ENCODE results near the gene PSMB3.

The PSMB3 gene

DNA sequence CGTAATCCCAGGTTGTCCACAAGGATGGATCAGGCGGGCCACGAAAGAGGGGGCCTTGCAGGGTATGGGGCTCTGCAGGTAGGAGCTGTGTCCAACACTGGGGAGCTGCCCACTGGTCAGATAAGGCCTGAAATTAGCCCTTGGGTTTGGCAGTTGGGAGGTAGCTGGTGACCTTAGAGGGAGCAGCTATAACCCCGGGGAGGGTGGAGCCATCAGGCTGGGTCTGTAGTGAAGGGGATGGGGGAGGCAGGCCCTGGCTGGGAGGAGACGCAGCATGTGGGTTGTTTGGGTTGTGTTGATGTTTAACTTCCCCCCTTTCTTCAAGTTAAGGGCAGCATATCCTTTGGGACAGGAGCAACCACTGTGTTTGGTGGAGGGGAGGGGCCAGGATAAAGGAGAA, 41.6 kb upstream of the PSMB3 start:
- DNase-seq (ENCODE audit: low read depth): no peak
- no peak overlapping the region for H3K4me3 ChIP-seq (ENCODE audit: control insufficient read depth, low read depth, low read length)
- TF ChIP-seq, protein P1, sequence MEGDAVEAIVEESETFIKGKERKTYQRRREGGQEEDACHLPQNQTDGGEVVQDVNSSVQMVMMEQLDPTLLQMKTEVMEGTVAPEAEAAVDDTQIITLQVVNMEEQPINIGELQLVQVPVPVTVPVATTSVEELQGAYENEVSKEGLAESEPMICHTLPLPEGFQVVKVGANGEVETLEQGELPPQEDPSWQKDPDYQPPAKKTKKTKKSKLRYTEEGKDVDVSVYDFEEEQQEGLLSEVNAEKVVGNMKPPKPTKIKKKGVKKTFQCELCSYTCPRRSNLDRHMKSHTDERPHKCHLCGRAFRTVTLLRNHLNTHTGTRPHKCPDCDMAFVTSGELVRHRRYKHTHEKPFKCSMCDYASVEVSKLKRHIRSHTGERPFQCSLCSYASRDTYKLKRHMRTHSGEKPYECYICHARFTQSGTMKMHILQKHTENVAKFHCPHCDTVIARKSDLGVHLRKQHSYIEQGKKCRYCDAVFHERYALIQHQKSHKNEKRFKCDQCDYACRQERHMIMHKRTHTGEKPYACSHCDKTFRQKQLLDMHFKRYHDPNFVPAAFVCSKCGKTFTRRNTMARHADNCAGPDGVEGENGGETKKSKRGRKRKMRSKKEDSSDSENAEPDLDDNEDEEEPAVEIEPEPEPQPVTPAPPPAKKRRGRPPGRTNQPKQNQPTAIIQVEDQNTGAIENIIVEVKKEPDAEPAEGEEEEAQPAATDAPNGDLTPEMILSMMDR (IDR thresholded peaks at IDR 0.05; ENCODE audit: control insufficient read depth, insufficient read depth, low read depth, low read length, missing control alignments): no peak

DNA sequence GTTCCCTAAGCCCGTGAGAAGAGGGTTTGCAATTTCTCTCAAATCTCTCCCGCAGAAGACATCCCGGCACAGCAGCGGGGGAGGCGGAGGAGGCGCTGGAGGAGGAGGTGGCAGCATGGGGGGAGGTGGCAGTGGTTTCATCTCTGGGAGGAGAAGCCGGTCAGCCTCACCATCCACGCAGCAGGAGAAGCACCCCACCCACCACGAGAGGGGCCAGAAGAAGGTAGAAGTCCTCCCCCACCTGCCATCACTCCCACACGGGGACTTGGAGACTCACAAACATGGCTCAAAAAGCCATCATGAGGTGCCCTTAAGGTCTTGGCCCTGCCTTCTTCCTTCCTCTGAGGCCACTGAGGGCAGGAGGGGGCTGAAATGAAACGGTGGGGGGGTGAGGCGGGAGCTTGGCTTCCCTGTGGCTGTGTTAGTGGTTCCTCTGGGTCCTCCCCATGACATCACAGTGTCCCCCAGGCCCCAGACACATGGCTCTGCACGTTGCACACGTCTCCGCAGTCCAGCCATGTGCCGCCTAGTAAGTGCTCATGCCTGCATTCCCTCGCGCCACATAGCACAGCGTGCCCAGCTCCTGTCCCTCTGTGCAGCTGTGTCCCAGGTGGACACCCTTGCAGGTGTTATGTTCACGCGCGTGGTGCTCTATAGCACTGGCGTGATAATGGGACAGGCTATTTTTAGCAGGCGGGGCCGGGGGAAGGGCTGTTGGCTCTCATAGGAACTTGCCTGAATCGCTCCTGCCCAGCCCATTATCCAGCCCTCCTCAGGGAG, 40.6 kb upstream of the PSMB3 start:
- no peak for DNase-seq (ENCODE audit: low read depth)
- TF ChIP-seq, protein P1 (IDR thresholded peaks at IDR 0.05; ENCODE audit: control insufficient read depth, insufficient read depth, low read depth, low read length, missing control alignments): no peak
- no peak overlapping the region for H3K4me3 ChIP-seq (ENCODE audit: control insufficient read depth, low read depth, low read length)

DNA sequence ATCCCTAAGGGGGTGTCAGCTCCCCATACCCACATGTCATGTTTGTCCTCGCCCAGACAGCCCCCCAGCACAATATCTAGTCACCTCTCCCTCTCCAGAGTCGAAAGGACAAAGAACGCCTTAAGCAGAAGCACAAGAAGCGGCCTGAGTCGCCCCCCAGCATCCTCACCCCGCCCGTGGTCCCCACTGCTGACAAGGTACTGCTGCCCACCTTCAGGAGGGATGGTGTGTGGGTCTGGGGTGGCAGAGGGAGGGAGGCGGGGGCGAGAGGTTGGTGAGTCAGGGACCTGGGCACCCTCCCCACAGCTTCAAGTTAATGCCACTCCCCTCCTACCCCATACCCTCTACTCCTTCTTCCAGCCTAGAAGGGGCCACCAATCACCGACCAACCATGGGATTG, 39.9 kb upstream of the PSMB3 start:
- no peak for DNase-seq (ENCODE audit: low read depth)
- TF ChIP-seq, protein P1 (IDR thresholded peaks at IDR 0.05; ENCODE audit: control insufficient read depth, insufficient read depth, low read depth, low read length, missing control alignments): no peak
- no peak overlapping the region for H3K4me3 ChIP-seq (ENCODE audit: control insufficient read depth, low read depth, low read length)

DNA sequence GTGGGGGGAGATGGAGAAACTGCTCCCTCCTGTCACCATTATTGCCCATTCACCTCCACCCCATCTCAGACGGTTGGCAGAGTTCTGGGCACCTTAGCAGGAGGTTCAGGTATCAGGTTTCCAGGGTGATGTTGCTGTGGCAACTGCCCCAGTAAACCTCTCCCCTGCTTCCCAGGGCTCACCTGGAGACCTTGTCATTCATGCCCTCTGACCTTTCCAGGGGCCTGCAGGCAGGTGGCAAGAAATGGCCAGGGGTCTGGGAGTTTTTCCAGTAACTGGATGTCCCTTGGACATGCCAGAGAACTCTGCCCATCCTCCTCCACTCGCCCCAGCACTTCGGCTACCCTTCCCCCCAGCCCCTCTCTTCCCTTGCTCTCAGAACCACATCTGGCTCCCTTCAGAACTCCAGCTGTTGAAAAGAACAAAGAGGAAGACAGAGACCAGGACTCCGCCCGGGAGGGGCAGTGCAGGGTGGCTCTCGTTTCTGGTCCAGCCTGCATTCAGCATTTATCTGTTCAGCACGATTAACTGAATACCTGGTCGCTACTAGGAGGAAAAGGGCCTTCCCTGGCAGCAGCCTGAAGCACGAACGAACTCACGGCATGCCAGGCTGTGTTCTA, 39.0 kb upstream of the PSMB3 start:
- no peak for DNase-seq (ENCODE audit: low read depth)
- H3K4me3 ChIP-seq (ENCODE audit: control insufficient read depth, low read depth, low read length): no peak overlapping the region
- TF ChIP-seq, protein P1 (IDR thresholded peaks at IDR 0.05; ENCODE audit: control insufficient read depth, insufficient read depth, low read depth, low read length, missing control alignments): no peak

DNA sequence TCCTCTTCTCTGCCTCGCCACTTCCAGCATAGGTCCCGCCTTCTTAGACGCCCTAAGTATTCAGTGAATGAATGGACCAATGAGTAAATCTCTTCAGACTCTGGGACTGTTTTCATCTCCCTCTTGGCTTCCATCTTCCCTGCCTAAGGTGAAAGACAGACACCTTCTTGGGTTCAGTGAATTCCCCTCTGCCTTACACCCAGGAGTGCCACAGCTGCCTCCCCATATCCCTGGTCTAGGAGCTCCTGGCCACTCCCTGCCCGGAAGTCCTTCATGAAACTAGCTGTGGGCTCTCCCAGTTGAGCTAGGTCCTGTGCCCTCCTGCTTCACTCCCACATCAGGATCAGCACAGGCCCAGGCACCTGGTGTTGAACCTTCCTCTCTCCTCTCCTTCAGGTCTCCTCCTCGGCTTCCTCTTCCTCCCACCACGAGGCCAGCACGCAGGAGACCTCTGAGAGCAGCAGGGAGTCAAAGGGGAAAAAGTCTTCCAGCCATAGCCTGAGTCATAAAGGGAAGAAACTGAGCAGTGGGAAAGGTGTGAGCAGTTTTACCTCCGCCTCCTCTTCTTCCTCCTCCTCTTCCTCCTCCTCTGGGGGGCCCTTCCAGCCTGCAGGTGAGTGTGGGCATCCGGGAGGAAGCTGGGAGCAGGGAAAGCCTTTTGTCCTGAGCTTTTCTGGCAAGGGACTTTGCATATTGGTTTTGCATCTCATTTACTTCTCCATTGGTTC, 37.2 kb upstream of the PSMB3 start:
- no peak for DNase-seq (ENCODE audit: low read depth)
- H3K4me3 ChIP-seq (ENCODE audit: control insufficient read depth, low read depth, low read length): no peak overlapping the region
- TF ChIP-seq, protein P1 (IDR thresholded peaks at IDR 0.05; ENCODE audit: control insufficient read depth, insufficient read depth, low read depth, low read length, missing control alignments): no peak

DNA sequence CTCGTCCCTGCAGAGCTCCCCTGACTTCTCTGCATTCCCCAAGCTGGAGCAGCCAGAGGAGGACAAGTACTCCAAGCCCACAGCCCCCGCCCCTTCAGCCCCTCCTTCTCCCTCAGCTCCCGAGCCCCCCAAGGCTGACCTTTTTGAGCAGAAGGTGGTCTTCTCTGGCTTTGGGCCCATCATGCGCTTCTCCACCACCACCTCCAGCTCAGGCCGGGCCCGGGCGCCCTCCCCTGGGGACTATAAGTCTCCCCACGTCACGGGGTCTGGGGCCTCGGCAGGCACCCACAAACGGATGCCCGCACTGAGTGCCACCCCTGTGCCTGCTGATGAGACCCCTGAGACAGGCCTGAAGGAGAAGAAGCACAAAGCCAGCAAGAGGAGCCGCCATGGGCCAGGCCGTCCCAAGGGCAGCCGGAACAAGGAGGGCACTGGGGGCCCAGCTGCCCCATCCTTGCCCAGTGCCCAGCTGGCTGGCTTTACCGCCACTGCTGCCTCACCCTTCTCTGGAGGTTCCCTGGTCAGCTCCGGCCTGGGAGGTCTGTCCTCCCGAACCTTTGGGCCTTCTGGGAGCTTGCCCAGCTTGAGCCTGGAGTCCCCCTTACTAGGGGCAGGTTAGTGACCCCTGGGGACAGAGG, 36.1 kb upstream of the PSMB3 start:
- TF ChIP-seq, protein P1 (IDR thresholded peaks at IDR 0.05; ENCODE audit: control insufficient read depth, insufficient read depth, low read depth, low read length, missing control alignments): no peak
- H3K4me3 ChIP-seq (ENCODE audit: control insufficient read depth, low read depth, low read length): no peak overlapping the region
- no peak for DNase-seq (ENCODE audit: low read depth)
